SK-N-SH treated with all-trans-retinoic acid at 6 μM for 48 hours (cell line): ENCODE data around the gene HSBP1L1.

Experiments used
- ATAC-seq: fragments of 200-7000 bp; cut with Tn5 transposase; 3 replicates; pipeline ENCODE4 v1.9.1; 2020; ENCODE audit warnings: mild to moderate bottlenecking, moderate library complexity
- ARNTL ChIP-seq: fragments of 450-650 bp; formaldehyde crosslinking; IDR thresholded peaks from 2 replicates; pipeline ENCODE4 v1.5.0; 2020; ENCODE audit warnings: low read depth, mild to moderate bottlenecking, moderate library complexity, borderline replicate concordance
- BACH2 ChIP-seq: fragments of 250-450 bp; sonication (Bioruptor Pico); IDR thresholded peaks from 2 replicates; pipeline ENCODE4 v1.9.0; 2021; ENCODE audit warnings: mild to moderate bottlenecking, borderline replicate concordance
- CREB5 ChIP-seq: fragments of 250-450 bp; sonication (Bioruptor Pico); IDR thresholded peaks from 2 replicates; pipeline ENCODE4 v1.5.1; 2020; ENCODE audit warnings: low read depth, mild to moderate bottlenecking, moderate library complexity
- CSDC2 ChIP-seq: fragments of 250-450 bp; sonication (Bioruptor Pico); IDR thresholded peaks from 2 replicates; pipeline ENCODE4 v1.5.0; 2020; ENCODE audit warnings: mild to moderate bottlenecking, moderate library complexity
- ESRRG ChIP-seq: fragments of 250-450 bp; sonication (Bioruptor Pico); IDR thresholded peaks from 2 replicates; pipeline ENCODE4 v1.6.1; 2021; ENCODE audit warnings: mild to moderate bottlenecking
- GLIS3 ChIP-seq: fragments of 250-450 bp; sonication (Bioruptor Pico); IDR thresholded peaks from 2 replicates; pipeline ENCODE4 v1.5.0; 2020; ENCODE audit warnings: mild to moderate bottlenecking, moderate library complexity
- ISL1 ChIP-seq: fragments of 250-450 bp; sonication (Bioruptor Pico); IDR thresholded peaks from 2 replicates; pipeline ENCODE4 v2.1.2; 2022; ENCODE audit warnings: mild to moderate bottlenecking, moderate library complexity
- OSR1 ChIP-seq: fragments of 250-450 bp; sonication (Bioruptor Pico); IDR thresholded peaks from 2 replicates; pipeline ENCODE4 v1.8.0; 2022; ENCODE audit warnings: moderate library complexity, mild to moderate bottlenecking, inconsistent platforms
- PATZ1 ChIP-seq: fragments of 250-450 bp; sonication (Bioruptor Pico); IDR thresholded peaks from 2 replicates; pipeline ENCODE4 v1.8.0; 2020; ENCODE audit warnings: mild to moderate bottlenecking, moderate library complexity, borderline replicate concordance
- POU6F1 ChIP-seq: fragments of 250-450 bp; sonication (Bioruptor Pico); IDR thresholded peaks from 2 replicates; pipeline ENCODE4 v1.8.0; 2021; ENCODE audit warnings: low read depth, mild to moderate bottlenecking, moderate library complexity, borderline replicate concordance
- PPARA ChIP-seq: fragments of 250-450 bp; sonication (Bioruptor Pico); IDR thresholded peaks from 2 replicates; pipeline ENCODE4 v1.5.0; 2020; ENCODE audit warnings: mild to moderate bottlenecking, borderline replicate concordance
- RARB ChIP-seq: fragments of 250-450 bp; sonication (Bioruptor Pico); IDR thresholded peaks from 2 replicates; pipeline ENCODE4 v1.8.0; 2021; ENCODE audit warnings: mild to moderate bottlenecking, moderate library complexity
- SNAI2 ChIP-seq: fragments of 250-450 bp; sonication (Bioruptor Pico); IDR thresholded peaks from 2 replicates; pipeline ENCODE4 v1.5.0; 2020; ENCODE audit warnings: mild to moderate bottlenecking, moderate library complexity
- TCF4 ChIP-seq: fragments of 250-450 bp; sonication (Bioruptor Pico); IDR thresholded peaks from 2 replicates; pipeline ENCODE4 v1.8.0; 2021; ENCODE audit warnings: mild to moderate bottlenecking, moderate library complexity, borderline replicate concordance
- TSHZ2 ChIP-seq: fragments of 250-450 bp; sonication (Bioruptor Pico); IDR thresholded peaks from 2 replicates; pipeline ENCODE4 v1.5.0; 2020; ENCODE audit warnings: mild to moderate bottlenecking, moderate library complexity
- ZC3H10 ChIP-seq: fragments of 250-450 bp; sonication (Bioruptor Pico); IDR thresholded peaks from 2 replicates; pipeline ENCODE4 v1.5.1; 2021; ENCODE audit warnings: mild to moderate bottlenecking, moderate library complexity
- ZFP30 ChIP-seq: fragments of 450-650 bp; formaldehyde crosslinking; IDR thresholded peaks from 2 replicates; pipeline ENCODE4 v1.5.0; 2022; ENCODE audit warnings: mild to moderate bottlenecking, moderate library complexity
- ZNF565 ChIP-seq: fragments of 450-650 bp; formaldehyde crosslinking; conservative IDR thresholded peaks from 2 replicates; pipeline ENCODE4 v1.5.0; 2020; ENCODE audit warnings: low read depth, mild to moderate bottlenecking, moderate library complexity
- ZNF70 ChIP-seq: fragments of 450-650 bp; formaldehyde crosslinking; IDR thresholded peaks from 2 replicates; pipeline ENCODE4 v1.5.0; 2020; ENCODE audit warnings: mild to moderate bottlenecking, moderate library complexity
- ZNF8 ChIP-seq: fragments of 450-650 bp; formaldehyde crosslinking; IDR thresholded peaks from 2 replicates; pipeline ENCODE4 v1.5.0; 2020; ENCODE audit warnings: mild to moderate bottlenecking, moderate library complexity

HSBP1L1 gene

GRCh38 chr18:79975985-79976680 is 11.7 kb downstream of the HSBP1L1 start:
- TF ChIP-seq ZNF565 (CRISPR knock-in tag) (no peak), CREB5 (CRISPR knock-in tag) (no peak), ZC3H10 (CRISPR knock-in tag) (no peak), POU6F1 (no peak), TCF4 (CRISPR knock-in tag) (no peak), PPARA (no peak), ARNTL (CRISPR knock-in tag) (no peak), GLIS3 (CRISPR knock-in tag) (no peak), PATZ1 (CRISPR knock-in tag) (no peak), ESRRG (CRISPR knock-in tag) (no peak), ISL1 (CRISPR knock-in tag) (no peak), TSHZ2 (CRISPR knock-in tag) (no peak), BACH2 (no peak)
- no peak for ATAC-seq

- no peak for ATAC-seq
- no peak for TF ChIP-seq RARB (CRISPR knock-in tag)
- no peak for TF ChIP-seq ZNF70 (CRISPR knock-in tag)
- TF ChIP-seq CSDC2, result no peak
- TF ChIP-seq PATZ1 (CRISPR knock-in tag), result no peak
- TF ChIP-seq ZNF565 (CRISPR knock-in tag), result no peak
- TF ChIP-seq ISL1 (CRISPR knock-in tag), result no peak
- TF ChIP-seq ZNF8 (CRISPR knock-in tag), result no peak
Measured at GRCh38 chr18:79979843-79980242, 15.4 kb downstream of the HSBP1L1 start.

- no peak for ATAC-seq
- no peak for TF ChIP-seq RARB (CRISPR knock-in tag)
- TF ChIP-seq ZC3H10 (CRISPR knock-in tag), result no peak
- no peak for TF ChIP-seq OSR1 (CRISPR knock-in tag)
- TF ChIP-seq ZFP30 (CRISPR knock-in tag), result no peak
- no peak for TF ChIP-seq ZNF8 (CRISPR knock-in tag)
- TF ChIP-seq SNAI2 (CRISPR knock-in tag), result no peak
- TF ChIP-seq ESRRG (CRISPR knock-in tag), result no peak
- TF ChIP-seq PPARA, result no peak
- TF ChIP-seq GLIS3 (CRISPR knock-in tag), result no peak
- TF ChIP-seq, all 23 proteins: peak for 0
Measured at GRCh38 chr18:79980585-79980984, 16.1 kb downstream of the HSBP1L1 start.
